A673 (cell line): Measurements from ENCODE around the gene NUBPL. TPM values are rescaled to one million over a fixed set of nuclear protein-coding genes. Genes with fewer than 3 reads are reported as not detected.

Experiments used
- BruUV-seq: library from RNA; stranded (reverse); fragments of 400-500 nt; replicated peaks from 2 replicates; lab custom pipeline; 2021; lab: Mats Ljungman, UMichigan
- CTCF ChIA-PET: fragments of 300-600 bp; sonication (Branson Sonifier 250); formaldehyde crosslinking; loops from one replicate; lab custom pipeline; 2022; ENCODE audit warnings: antibody characterized with exemption; lab: Charles Lee
- POLR2A ChIA-PET: fragments of 300-600 bp; sonication (Branson Sonifier 250); formaldehyde crosslinking; loops from one replicate; lab custom pipeline; 2022; ENCODE audit warnings: antibody characterized with exemption; ENCODE audit not compliant: low non-redundant PET; lab: Charles Lee
- DNase-seq: peaks from one replicate; pipeline ENCODE4 v3.0.0-alpha.2; 2015; ENCODE audit warnings: low spot score
- H3K27ac ChIP-seq: fragments of 200-600 bp; sonication (generic); 2 replicates; pipeline ENCODE4 v1.5.1; 2016; ENCODE audit warnings: mixed run types, low read depth, mild to moderate bottlenecking, mixed read lengths, antibody characterized with exemption, low read length; ENCODE audit not compliant: poor library complexity, severe bottlenecking
- H3K27me3 ChIP-seq: fragments of 200-600 bp; sonication (generic); replicated peaks from 2 replicates; pipeline ENCODE4 v1.6.1; 2017; ENCODE audit warnings: mixed run types, low read depth, mild to moderate bottlenecking, mixed read lengths, antibody characterized with exemption, low read length; ENCODE audit not compliant: insufficient read depth, poor library complexity
- H3K36me3 ChIP-seq: fragments of 200-600 bp; sonication (generic); 2 replicates; pipeline ENCODE4 v1.6.1; 2016; ENCODE audit warnings: mixed run types, mild to moderate bottlenecking, mixed read lengths, antibody characterized with exemption, low read length; ENCODE audit not compliant: insufficient read depth, poor library complexity, severe bottlenecking
- H3K4me1 ChIP-seq: fragments of 200-600 bp; sonication (generic); 2 replicates; pipeline ENCODE4 v1.6.1; 2017; ENCODE audit warnings: mixed run types, mild to moderate bottlenecking, mixed read lengths, antibody characterized with exemption, low read length; ENCODE audit not compliant: insufficient read depth, poor library complexity, severe bottlenecking
- H3K4me3 ChIP-seq: fragments of 200-600 bp; sonication (generic); 2 replicates; pipeline ENCODE4 v1.5.1; 2016; ENCODE audit warnings: low read depth, mixed run types, mild to moderate bottlenecking, mixed read lengths, low read length; ENCODE audit not compliant: poor library complexity, severe bottlenecking
- H3K9me3 ChIP-seq: fragments of 200-600 bp; sonication (generic); 2 replicates; pipeline ENCODE4 v1.6.1; 2016; ENCODE audit warnings: mixed run types, low read depth, mild to moderate bottlenecking, mixed read lengths, antibody characterized with exemption, low read length; ENCODE audit not compliant: poor library complexity, severe bottlenecking
- CTCF ChIP-seq: fragments of 300-800, 200-600 bp; sonication (generic); conservative IDR thresholded peaks from 2 replicates; pipeline ENCODE4 v1.5.1; 2017; ENCODE audit warnings: low read depth, mild to moderate bottlenecking, antibody characterized with exemption, low read length, moderate library complexity, mixed read lengths
- EZH2 ChIP-seq: fragments of 200-600 bp; sonication (generic); IDR thresholded peaks from 2 replicates; pipeline ENCODE4 v1.6.1; 2017; ENCODE audit warnings: borderline replicate concordance, low read depth, mild to moderate bottlenecking, mixed read lengths, antibody characterized with exemption, low read length; ENCODE audit not compliant: poor library complexity, severe bottlenecking
- intact Hi-C: fragments of 100-400 bp; cut with micrococcal nuclease; formaldehyde crosslinking; loops from one replicate; pipeline ENCODE4 v1.10.0; 2022; ENCODE audit not compliant: unreplicated experiment
- total RNA-seq: library from RNA; stranded (reverse); gene quantifications from 2 replicates; pipeline ENCODE4 v1.2.3, GENCODE V29; 2021

The NUBPL gene
- total RNA-seq, 1 experiment from 2014 or later = 15.5 TPM

GRCh38 chr14:31545328-31545727, 15.9 kb upstream of the NUBPL start:
- intact Hi-C loops = no loop called here
- ChIA-PET CTCF (no interaction called here), POLR2A (no interaction called here)
- no peak overlapping the region for H3K4me3 ChIP-seq
- H3K4me1 ChIP-seq = no peaks in the 10 kb centered on the region
- H3K36me3 ChIP-seq = no peaks in the 10 kb centered on the region
- H3K27ac ChIP-seq = no peak overlapping the region
- no peaks in the 10 kb centered on the region for H3K27me3 ChIP-seq
- no peak for TF ChIP-seq EZH2
- no peak for TF ChIP-seq CTCF
- H3K9me3 ChIP-seq = no peaks in the 10 kb centered on the region
- no TSS peak for BruUV-seq
- no peak for DNase-seq

- H3K27ac ChIP-seq = no peak overlapping the region
- BruUV-seq = no TSS peak
- no peaks in the 10 kb centered on the region for H3K9me3 ChIP-seq
- intact Hi-C loops = no loop called here
- ChIA-PET POLR2A (no interaction called here), CTCF (no interaction called here)
- no peak for DNase-seq
- H3K4me1 ChIP-seq = no peaks in the 10 kb centered on the region
- no peak overlapping the region for H3K4me3 ChIP-seq
- TF ChIP-seq CTCF (no peak), EZH2 (no peak)
- peaks cover 28% of the 10 kb centered on the region for H3K27me3 ChIP-seq
- no peaks in the 10 kb centered on the region for H3K36me3 ChIP-seq
These were observed 11.4 kb upstream of the NUBPL start for GRCh38 chr14:31549817-31550216.

GRCh38 chr14:31550589-31550988, 10.6 kb upstream of the NUBPL start:
- H3K4me1 ChIP-seq = no peaks in the 10 kb centered on the region
- CTCF ChIA-PET = no interaction called here
- H3K27ac ChIP-seq = no peak overlapping the region
- no TSS peak for BruUV-seq
- DNase-seq = no peak
- POLR2A ChIA-PET = no interaction called here
- peaks cover 31% of the 10 kb centered on the region for H3K27me3 ChIP-seq
- H3K4me3 ChIP-seq = no peak overlapping the region
- intact Hi-C loops = no loop called here
- TF ChIP-seq EZH2 = no peak
- no peaks in the 10 kb centered on the region for H3K36me3 ChIP-seq
- no peaks in the 10 kb centered on the region for H3K9me3 ChIP-seq

- H3K9me3 ChIP-seq = no peaks in the 10 kb centered on the region
- no peak overlapping the region for H3K4me3 ChIP-seq
- POLR2A ChIA-PET = no interaction called here
- no peak overlapping the region for H3K27ac ChIP-seq
- DNase-seq = no peak
- H3K27me3 ChIP-seq = peaks cover 31% of the 10 kb centered on the region
- no peaks in the 10 kb centered on the region for H3K36me3 ChIP-seq
- intact Hi-C loops = no loop called here
- CTCF ChIA-PET = no interaction called here
- no peaks in the 10 kb centered on the region for H3K4me1 ChIP-seq
- TF ChIP-seq CTCF (no peak), EZH2 (no peak)
- no TSS peak for BruUV-seq
These were observed 5.0 kb upstream of the NUBPL start for GRCh38 chr14:31556191-31556590.
